ENCODE results near the gene DES.

The DES gene

DNA sequence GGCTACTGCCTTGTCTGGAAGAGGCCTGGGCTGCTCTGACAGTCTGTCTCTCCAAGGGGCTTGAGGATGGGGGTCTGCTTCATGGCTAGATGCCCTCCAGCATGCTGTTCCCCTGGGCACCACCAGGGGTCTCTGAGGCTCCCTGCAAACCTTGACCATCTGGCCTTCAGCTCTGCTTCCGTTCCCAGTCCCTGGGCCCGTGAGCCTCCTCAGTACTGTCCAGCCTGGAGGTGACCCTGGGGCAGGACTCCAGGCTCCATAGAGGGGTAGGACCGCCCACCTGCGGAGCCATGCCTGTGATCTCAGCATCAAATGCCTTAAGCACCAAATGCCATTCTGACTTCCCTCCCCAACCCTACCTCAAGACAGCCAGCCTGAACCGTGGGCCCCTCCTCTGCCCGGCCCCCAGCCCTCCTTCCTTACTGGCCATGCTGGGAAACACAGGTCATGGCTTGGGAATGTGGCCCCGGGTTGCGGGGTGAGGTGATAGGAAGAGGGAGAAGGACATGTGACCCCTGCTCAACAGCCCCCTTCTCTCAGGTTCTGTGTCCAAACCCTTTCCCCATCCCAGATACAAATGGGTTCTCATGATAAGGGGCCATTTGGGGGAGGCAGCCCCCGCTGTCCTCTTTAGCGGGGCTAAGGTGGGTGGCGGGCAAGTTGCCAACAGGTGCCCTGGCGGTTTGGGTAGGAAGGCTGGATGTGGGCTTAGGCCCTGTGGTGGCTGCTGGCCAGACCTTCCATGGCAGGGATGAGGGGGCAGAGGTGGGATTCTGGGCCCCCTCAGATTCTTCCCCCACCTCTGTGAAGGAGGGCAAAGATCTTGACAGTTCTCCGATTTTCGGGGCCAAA is 41.5 kb downstream of the DES start:
- DNase-seq = peak; percentile 20

DNA sequence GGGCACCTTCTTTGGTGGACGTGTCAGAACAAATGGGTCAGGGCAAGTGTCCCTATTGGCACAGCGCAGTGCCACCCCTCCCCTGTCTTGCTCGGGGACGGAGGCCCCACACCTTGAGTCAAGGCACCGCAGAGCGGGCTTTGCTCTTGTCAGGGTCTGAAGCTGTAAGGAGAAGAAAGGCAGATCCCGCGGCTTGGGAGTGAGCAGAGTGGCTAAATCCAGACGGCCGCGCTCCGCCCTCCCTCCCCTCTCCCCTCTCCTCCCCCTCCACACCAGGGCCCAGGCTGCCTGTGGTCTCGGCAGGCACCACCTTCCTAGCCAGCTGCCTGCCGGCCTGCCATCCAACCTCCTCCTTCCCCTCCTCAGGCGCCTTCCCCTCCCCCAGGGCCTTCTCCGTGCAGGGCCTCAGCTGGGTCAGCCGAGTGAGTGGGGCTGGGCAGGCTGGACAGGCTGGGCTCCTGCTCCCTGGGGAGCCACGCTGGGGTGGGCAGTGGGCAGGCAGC is 42.3 kb downstream of the DES start:
- DNase-seq = no peak

DNA sequence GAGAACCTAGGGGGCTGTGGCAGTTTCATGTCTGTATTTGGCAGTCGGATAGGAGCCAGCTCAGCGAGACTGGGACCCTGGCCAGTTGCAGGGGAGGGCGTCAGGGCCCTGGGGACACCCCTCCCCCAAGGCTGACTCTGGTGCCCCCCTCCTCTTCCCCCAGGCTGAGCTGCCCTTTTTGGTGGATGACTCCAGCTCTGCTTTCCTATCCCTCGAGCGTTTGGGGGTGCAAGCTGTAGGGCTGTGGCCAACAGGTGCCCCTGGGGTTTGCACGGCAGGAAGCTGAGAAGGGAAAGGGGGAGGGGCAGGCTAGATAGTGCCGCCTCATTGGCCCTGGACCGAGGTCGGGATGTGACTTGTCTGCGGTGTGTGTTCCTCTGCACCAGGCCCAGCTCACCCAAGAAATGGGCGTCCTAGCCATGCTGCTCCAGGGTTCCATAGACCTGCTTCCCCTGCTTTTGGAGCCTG is 42.9 kb downstream of the DES start:
- no peak for DNase-seq

DNA sequence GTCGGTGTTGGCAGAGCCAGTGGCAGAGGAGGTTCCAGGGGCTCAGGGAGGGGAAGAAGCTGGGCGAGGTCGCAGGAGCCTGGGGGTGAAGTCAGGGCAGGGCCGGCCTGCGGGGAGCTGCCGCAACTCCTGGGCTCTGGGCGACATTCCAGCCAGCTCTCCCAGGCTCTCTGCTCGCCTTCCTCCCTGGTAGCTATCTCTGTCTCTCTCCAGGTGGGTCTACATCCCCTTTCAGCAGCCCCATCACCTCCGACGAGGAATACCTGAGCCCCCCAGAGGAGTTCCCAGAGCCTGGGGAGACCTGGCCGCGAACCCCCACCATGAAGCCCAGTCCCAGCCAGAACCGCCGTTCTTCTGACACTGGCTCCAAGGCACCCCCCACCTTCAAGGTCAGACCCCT is 43.5 kb downstream of the DES start:
- DNase-seq = no peak

DNA sequence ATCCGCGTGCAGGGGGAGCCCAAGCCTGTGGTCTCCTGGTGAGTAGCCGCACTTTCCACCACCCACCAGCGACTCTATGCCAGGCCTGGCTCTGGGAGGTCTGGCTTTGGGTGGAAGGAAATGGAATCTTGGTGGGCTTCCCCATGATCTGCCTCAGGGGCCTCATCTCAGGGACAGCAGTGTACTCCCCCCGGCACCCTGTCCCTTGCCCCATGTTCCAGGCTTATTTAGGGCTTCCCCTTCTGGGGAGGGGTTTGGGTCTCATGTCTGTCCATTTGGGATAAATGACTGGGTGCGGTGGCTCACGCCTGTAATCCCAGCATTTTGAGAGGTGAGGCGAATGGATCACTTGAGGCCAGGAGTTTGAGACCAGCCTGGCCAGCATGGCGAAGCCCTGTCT is 44.2 kb downstream of the DES start:
- DNase-seq = no peak

DNA sequence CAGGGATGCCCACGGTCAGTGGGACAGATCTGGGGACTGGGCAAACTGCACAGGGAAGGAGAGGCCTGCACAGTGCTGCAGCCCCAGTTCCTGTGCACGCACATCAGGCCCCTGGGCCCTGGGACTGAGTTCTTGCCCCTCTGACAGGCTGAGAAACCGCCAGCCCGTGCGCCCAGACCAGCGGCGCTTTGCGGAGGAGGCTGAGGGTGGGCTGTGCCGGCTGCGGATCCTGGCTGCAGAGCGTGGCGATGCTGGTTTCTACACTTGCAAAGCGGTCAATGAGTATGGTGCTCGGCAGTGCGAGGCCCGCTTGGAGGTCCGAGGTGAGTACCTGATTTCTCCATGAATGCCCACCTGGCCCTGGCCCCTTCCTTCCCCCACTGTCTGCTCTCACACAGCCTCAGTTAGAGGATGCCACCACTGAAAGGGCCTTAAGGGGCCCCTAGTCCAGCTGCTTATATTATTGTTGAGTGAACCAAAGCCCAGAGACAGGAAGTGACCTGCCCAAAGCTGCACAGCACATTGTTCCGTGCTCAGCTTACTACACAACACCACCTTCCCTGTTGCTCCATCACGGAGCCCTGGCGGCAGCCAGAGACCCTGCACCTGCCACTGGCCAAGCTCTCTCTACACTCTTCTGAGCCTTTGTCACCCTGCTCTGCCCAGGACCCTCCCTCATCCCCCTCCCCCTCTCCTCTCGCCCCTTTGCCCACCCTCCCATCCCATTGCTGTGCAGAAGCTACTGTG is 46.3 kb downstream of the DES start:
- DNase-seq = no peak

DNA sequence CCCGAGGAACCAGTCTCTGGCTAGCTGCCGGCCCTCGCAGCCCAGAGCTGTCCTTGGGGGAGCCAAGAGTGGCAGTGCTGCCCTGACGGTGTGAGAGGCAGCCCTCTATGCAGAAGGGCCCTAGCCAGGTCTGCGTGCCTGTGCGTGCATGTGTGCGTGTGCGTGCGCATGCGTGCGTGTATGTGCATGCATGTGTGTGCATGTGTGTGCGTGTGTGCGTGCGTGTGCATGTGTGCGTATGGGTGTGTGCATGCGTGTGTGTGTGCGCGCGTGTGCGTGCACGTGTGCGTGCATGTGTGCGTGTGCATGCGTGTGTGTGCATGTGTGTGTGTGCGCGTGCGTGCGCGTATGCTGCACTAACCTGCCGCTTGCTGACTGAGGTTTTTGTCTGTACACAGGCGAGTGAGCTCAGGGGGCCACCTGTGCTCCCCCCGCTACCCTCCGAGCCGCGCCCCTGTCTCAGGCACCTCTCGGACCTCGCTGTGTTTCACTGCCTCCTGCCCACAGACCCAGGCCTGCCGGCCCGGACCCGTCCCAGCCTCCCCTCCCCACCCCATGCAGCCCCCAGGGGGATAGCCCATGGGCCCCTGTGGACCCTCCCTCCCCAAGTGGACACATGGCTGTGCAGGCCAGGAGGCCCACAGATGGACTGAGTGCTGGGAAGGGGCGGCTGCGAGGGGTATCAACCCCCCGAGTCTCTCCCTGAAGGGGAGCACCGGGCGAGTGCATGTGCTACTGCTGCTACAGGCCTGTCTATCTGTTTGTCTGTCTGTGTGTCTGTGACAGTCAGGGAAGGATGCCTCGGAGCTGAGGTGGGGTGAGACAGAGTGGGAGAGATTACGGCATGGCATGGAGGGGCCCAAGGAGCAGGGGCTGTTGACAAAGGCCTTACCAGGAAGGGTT is 47.7 kb downstream of the DES start:
- no peak for DNase-seq

DNA sequence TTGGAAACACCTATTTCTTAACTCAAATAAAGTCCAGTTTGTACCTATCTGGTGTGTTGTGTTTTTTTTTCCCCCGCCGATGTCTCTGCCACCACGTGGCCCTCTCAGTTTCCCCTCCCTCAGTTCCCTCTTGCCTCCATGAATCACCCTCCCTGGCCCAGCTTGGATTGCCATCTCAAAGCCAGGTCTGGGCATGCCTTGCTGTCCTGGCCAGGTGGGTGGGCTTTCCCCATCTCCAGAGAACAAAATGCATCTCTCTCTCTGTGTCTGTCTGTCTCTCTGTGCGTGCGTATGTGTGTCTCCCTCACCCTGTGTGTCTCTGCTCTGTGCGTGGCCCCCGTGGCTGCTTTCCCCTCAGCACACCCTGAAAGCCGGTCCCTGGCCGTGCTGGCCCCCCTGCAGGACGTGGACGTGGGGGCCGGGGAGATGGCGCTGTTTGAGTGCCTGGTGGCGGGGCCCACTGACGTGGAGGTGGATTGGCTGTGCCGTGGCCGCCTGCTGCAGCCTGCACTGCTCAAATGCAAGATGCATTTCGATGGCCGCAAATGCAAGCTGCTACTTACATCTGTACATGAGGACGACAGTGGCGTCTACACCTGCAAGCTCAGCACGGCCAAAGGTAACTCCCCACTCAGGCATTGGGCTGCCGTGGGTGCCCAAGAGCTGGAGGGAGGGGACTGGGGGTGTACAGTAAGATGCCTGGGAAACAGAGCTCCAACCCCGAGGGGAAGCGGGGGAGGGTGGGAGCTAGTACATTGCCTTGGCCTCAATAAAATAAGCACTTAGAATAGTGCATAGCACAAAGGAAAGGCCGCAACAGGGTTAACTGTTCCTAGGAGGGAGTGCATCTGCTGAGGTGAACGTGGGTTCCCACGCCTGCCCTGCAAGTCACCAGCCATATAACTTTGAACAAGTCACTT is 48.9 kb downstream of the DES start:
- no peak for DNase-seq

DNA sequence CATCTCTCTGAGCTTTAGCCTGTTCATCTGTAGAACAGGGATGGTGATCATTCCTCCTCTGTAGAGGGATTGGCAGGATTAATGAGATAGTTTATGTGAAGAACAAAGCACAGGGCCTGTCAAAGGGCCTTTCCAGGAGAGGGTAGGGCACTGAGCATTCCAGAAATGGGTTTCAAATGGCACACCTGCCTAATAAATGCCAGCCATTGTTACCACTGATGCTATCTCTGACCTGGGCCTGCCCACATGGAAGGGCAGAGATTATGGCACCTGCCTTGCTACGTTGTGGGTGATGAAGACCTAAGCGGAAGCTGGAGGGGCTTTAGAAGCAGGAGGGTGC is 49.5 kb downstream of the DES start:
- no peak for DNase-seq

DNA sequence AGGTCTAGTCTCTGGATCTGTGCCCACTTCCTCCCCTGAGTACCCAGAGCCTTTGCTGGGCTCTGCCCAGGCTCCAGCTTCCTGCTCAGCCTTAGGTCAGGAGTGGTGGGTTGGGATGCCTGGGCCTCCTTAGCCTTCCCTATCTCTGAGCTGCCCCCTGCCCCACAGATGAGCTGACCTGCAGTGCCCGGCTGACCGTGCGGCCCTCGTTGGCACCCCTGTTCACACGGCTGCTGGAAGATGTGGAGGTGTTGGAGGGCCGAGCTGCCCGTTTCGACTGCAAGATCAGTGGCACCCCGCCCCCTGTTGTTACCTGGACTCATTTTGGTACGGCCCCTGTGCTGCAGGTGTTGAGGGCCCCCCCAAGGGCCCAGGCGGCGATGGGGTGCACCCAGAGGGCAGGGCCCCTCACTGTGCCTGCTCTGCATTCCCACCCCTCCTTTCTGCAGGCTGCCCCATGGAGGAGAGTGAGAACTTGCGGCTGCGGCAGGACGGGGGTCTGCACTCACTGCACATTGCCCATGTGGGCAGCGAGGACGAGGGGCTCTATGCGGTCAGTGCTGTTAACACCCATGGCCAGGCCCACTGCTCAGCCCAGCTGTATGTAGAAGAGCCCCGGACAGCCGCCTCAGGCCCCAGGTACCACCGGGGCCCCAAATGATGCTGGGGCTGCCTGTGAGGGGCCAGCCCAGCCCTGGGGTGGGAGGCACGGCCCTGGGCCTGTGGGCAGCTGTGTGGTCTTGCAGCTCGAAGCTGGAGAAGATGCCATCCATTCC is 50.4 kb downstream of the DES start:
- DNase-seq = no peak

DNA sequence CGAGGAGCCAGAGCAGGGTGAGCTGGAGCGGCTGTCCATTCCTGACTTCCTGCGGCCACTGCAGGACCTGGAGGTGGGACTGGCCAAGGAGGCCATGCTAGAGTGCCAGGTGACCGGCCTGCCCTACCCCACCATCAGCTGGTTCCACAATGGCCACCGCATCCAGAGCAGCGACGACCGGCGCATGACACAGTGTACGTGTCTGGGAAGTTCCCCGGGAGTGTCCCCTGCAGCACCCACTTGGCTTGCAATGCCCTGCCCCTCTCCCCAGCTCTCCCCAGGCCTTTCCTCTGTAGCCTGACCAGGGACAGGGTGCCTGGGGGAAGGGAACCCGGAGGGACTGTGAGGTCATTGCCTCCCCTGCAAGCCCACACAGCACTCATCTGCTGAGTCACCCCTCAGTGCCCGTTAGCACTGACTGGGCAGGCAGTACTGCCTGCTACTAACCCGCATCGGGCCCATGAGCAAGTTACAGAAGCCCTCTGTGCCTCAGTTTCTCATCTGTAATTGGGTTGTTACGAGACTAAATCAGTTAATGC is 51.1 kb downstream of the DES start:
- no peak for DNase-seq

DNA sequence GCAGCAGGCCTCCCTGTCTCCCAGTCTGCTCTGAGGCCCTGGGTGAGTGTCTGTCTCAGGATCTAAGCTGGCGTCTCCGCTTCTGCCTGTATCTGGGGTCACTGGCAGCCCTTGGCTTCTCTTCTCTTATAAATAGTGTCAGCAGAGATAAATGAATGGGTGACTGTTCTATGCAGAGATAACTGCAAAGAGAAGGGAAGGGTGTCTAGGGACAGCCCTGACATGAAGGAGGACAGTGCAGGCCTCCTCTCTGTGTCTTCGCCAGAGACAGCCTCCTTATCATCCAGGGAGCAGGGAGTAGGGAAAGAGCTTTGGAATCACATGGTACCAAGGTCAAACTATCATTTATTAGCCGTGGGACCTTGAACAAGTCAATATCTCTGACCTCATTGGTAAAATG is 52.3 kb downstream of the DES start:
- DNase-seq = no peak

DNA sequence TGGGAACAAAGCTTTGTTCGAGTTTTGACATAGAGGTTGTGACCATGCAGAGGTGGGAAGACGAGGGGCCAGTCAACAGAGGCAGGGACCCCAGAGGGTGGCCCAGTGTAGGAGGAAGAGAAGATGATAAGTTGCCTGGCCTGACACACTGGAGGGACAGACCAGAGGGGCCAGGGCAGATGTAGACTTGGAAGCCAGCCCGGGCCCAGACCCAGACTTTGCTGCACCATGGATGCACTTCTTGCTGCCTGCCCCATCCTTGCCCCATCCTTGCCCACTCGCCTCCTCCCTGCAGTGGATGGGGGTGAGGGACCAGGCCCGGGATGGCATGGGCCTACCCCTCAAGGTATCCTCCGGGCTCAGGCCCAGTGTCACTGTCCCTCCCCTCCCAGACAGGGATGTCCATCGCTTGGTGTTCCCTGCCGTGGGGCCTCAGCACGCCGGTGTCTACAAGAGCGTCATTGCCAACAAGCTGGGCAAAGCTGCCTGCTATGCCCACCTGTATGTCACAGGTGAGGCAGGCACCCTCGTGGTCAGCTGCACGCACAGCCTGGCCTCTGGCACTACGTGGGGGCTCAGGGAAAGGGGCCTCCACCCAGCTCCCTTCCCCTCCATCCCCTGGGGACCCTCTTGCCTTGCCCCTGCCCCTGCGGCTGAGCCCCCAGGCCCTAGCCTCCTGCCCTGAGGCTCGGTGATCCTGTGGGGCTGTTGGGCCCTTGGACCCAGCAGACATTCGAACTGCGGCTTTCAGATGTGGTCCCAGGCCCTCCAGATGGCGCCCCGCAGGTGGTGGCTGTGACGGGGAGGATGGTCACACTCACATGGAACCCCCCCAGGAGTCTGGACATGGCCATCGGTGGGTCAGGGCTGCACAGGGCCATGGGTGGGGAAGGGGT is 53.5 kb downstream of the DES start:
- no peak for DNase-seq

DNA sequence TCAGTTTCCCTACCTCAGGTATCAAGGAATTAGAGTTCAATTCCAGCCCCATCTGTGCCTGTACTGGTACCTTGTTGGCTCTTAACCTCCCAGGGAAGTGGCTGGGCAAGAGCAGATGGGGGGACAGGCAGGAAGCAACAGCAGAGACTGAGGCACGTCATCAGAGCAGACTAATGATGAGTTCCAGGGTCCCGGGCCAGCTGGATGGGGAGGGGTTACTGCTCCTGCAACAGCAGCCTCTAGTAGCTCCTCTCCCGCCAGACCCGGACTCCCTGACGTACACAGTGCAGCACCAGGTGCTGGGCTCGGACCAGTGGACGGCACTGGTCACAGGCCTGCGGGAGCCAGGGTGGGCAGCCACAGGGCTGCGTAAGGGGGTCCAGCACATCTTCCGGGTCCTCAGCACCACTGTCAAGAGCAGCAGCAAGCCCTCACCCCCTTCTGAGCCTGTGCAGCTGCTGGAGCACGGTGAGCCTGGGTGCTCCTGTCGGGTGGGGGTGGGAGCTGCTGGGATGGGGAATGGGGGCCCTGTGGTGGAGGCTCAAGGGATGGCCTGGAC is 54.5 kb downstream of the DES start:
- no peak for DNase-seq

DNA sequence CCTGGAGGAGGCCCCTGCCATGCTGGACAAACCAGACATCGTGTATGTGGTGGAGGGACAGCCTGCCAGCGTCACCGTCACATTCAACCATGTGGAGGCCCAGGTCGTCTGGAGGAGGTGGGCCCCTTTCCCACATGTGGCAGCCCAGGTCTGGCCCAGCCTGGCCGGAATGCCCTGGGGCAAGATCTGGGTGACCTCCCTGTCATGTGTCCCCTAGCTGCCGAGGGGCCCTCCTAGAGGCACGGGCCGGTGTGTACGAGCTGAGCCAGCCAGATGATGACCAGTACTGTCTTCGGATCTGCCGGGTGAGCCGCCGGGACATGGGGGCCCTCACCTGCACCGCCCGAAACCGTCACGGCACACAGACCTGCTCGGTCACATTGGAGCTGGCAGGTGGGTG is 55.3 kb downstream of the DES start:
- no peak for DNase-seq

DNA sequence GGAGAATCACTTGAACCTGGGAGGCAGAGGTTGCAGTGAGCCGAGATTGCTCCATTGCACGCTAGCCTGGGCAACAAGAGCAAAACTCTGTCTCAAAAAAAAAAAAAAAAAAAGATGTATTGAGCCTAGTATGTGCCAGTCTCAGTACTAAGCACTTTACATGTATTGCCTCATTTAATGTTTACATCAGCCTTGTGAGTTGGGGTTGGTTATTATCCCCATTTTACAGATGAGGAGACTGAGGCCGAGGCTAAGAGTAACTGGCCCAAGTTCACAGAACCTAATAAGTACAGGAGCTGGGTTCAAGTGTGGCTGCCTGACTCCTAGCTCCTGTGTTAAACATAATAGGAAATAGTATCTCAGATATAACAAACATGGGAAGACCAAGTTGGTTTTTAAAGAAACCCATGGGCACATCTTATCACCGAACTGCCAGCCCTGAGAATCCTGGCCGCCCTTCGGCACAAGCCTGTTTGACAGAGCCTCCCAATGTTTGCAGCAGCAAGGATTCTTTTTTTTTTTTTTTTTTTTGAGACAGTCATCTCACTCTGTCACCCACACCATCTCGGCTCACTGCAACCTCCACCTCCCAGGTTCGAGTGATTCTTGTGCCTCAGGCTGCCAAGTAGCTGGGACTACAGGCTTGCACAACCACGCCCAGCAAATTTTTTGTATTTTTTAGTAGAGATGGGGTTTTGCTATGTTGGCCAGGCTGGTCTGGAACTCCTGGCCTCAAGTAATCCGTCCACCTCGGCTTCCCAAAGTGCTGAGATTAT is 56.3 kb downstream of the DES start:
- no peak for DNase-seq

DNA sequence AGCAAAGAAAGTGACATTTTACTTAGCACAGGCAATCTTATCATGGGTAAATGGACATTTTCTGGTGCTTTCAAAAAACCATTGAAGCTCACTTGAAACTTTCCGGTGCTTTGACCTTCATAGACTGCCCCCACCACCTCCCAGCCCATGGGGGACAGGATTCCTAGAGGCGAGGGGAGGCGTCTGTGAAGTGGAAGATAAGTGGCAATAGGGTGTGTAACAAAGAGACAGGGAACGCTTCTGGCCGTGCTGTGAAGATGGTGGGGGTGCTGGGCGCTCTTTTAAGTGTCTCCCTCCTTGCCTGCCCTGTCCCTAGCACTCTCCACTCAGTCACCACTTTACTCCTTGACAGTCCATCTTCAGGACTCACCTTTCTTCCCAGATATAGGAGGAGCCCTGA is 57.1 kb downstream of the DES start:
- no peak for DNase-seq
